Measurements from ENCODE around the gene FRMD4B. TPM values are rescaled to one million over a fixed set of nuclear protein-coding genes. Genes with fewer than 3 reads are reported as not detected.
A peak's percentile ranks its signal among the peaks of the same experiment; 100 is the strongest.

The FRMD4B gene
- total and polyA plus RNA-seq, 4 donors, result 16.6 to 96.4 (median 39.0) TPM

DNA sequence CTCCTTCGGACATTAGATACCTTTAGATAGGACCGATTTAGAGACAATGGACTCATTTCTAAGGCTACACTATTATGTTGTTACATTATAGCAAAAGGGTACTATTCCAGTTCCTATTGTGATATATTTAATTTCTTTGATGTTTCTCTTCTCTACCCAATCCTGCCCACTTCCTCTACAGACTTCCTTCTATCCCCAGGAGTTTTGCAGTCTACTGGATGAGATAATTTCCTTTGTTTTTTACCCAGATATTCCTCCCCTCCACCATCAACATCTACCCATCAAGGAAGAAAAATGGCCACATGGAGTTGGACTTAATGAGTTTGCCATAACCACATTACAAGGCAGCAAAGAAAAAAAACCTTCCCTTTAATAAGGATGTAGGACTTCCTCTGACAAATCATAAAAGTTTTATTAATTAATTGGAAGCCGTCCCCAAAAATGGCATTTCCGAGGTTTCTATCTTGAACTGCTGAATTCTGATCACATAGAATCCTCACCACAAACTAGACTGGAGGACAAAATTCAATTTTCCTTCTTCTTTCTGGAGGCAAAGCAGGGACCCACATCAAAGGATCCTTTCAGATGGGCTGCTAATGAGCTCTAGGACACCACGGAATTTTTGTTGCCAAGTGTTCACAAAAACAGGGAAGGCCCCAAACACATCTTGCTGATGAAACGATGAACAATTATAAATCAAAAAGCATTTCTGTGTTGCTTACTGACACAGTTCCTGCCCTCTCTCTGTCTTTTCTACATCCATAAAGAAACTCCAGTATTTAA is 33.4 kb downstream of the FRMD4B start:
- Histone ChIP-seq H3K9me3 (ENCODE audit: control insufficient read depth in 4 of 4, insufficient read depth in 3 of 4, low read length in 3 of 4) (no peaks in the 10 kb centered on the region), H3K4me3 (peak overlapping the region; percentile 42), H3K36me3 (ENCODE audit: control insufficient read depth in 4 of 4, insufficient read depth in 4 of 4, low read length in 4 of 4) (no peaks in the 10 kb centered on the region), H3K27me3 (ENCODE audit: control insufficient read depth in 3 of 3, insufficient read depth in 3 of 3, low read length in 2 of 3) (no peaks in the 10 kb centered on the region), H3K9ac (ENCODE audit: insufficient read depth in 1 of 2, low read length in 2 of 2) (no peak overlapping the region), H3K4me1 (ENCODE audit: control insufficient read depth in 5 of 5, insufficient read depth in 5 of 5, low read length in 5 of 5) (peaks cover 2 to 20% (median 8%) of the 10 kb centered on the region in 5 donors), H3K27ac (ENCODE audit: low read depth in 1 of 2, low read length in 1 of 2) (peak overlapping the region; percentile 1 to 75)
- WGBS, 2 donors, result 40 to 53% methylated on average over 6 of the region's 6 CpGs
- no peak for ATAC-seq (ENCODE audit: insufficient read depth, low FRiP score)
- TF ChIP-seq, protein P1, sequence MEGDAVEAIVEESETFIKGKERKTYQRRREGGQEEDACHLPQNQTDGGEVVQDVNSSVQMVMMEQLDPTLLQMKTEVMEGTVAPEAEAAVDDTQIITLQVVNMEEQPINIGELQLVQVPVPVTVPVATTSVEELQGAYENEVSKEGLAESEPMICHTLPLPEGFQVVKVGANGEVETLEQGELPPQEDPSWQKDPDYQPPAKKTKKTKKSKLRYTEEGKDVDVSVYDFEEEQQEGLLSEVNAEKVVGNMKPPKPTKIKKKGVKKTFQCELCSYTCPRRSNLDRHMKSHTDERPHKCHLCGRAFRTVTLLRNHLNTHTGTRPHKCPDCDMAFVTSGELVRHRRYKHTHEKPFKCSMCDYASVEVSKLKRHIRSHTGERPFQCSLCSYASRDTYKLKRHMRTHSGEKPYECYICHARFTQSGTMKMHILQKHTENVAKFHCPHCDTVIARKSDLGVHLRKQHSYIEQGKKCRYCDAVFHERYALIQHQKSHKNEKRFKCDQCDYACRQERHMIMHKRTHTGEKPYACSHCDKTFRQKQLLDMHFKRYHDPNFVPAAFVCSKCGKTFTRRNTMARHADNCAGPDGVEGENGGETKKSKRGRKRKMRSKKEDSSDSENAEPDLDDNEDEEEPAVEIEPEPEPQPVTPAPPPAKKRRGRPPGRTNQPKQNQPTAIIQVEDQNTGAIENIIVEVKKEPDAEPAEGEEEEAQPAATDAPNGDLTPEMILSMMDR (IDR thresholded peaks at IDR 0.05; ENCODE audit: control extremely low read depth, extremely low read depth), result no peak
- no peak for DNase-seq

DNA sequence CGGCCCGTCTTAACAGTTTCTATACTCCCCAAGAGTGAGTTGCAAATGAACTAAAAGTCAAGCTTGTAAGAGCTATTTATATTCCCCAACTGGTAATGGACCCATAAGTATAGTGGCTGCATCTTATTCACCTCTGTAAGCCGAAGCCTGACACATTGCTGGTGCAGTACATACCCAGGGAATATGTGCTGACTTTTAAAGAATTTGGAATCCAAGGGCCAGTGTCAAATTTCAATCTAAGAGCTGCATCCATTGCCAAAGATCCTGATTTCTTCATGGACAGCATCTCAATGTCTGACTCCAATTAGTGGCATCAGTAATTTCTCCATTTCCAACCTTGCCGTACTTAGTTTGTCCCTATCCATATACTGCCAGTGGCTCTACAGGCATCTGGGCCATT is 42.0 kb downstream of the FRMD4B start:
- no peak for ATAC-seq (ENCODE audit: insufficient read depth, low FRiP score)

DNA sequence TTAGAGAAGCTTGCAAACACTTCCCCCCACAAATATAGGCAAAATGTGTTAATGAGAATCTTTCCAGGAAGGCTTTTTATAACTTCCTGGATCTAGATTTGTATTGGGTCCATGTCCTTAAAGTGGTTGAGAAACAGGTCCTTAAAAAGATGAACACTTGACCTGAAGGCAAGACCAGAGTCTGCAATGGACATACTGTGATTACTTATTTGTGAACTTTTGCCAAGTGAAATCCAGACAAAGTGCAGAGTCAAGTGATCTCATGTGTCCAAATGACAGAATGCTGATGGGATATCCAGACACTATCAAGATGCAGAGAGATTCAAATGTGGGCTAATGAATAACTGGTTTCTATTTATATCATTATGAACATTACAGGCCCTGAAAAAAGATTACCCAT is 43.8 kb downstream of the FRMD4B start:
- Histone ChIP-seq H3K4me3 (no peak overlapping the region), H3K9ac (ENCODE audit: insufficient read depth in 1 of 2, low read length in 2 of 2) (no peak overlapping the region), H3K4me1 (ENCODE audit: control insufficient read depth in 5 of 5, insufficient read depth in 5 of 5, low read length in 5 of 5) (peaks cover 0 to 8% (median 2%) of the 10 kb centered on the region in 5 donors), H3K27me3 (ENCODE audit: control insufficient read depth in 3 of 3, insufficient read depth in 3 of 3, low read length in 2 of 3) (no peaks in the 10 kb centered on the region), H3K27ac (ENCODE audit: low read depth in 1 of 2, low read length in 1 of 2) (peak overlapping the region in 1 of 2 donors; percentile 53), H3K36me3 (ENCODE audit: control insufficient read depth in 4 of 4, insufficient read depth in 4 of 4, low read length in 4 of 4) (peaks cover 0 to 5% (median under 1%) of the 10 kb centered on the region in 4 donors), H3K9me3 (ENCODE audit: control insufficient read depth in 4 of 4, insufficient read depth in 3 of 4, low read length in 3 of 4) (peaks cover 0 to 4% (median 1%) of the 10 kb centered on the region in 4 donors)
- ATAC-seq (ENCODE audit: insufficient read depth, low FRiP score), result peak; percentile 64
- TF ChIP-seq, protein P1 (IDR thresholded peaks at IDR 0.05; ENCODE audit: control extremely low read depth, extremely low read depth), result no peak
- no peak for DNase-seq

More for the DNA sequence above, 42.0 kb downstream of the FRMD4B start:
- H3K27ac ChIP-seq (ENCODE audit: low read depth in 1 of 2, low read length in 1 of 2), result no peak overlapping the region
- 71 to 88% methylated on average over 4 of the region's 4 CpGs for WGBS, 2 donors
- H3K4me1 ChIP-seq (ENCODE audit: control insufficient read depth in 5 of 5, insufficient read depth in 5 of 5, low read length in 5 of 5), result peaks cover 0 to 8% (median 2%) of the 10 kb centered on the region in 5 donors
- peaks cover 0 to 4% (median 1%) of the 10 kb centered on the region in 4 donors for H3K9me3 ChIP-seq (ENCODE audit: control insufficient read depth in 4 of 4, insufficient read depth in 3 of 4, low read length in 3 of 4)
- TF ChIP-seq, protein P1 (IDR thresholded peaks at IDR 0.05; ENCODE audit: control extremely low read depth, extremely low read depth), result no peak
- H3K27me3 ChIP-seq (ENCODE audit: control insufficient read depth in 3 of 3, insufficient read depth in 3 of 3, low read length in 2 of 3), result no peaks in the 10 kb centered on the region
- H3K9ac ChIP-seq (ENCODE audit: insufficient read depth in 1 of 2, low read length in 2 of 2), result no peak overlapping the region
- DNase-seq, result no peak
- H3K4me3 ChIP-seq, result no peak overlapping the region
- H3K36me3 ChIP-seq (ENCODE audit: control insufficient read depth in 4 of 4, insufficient read depth in 4 of 4, low read length in 4 of 4), result peaks cover 0 to 3% (median under 1%) of the 10 kb centered on the region in 4 donors
